Measurements from ENCODE around the gene TOX2.

TOX2 gene

DNA sequence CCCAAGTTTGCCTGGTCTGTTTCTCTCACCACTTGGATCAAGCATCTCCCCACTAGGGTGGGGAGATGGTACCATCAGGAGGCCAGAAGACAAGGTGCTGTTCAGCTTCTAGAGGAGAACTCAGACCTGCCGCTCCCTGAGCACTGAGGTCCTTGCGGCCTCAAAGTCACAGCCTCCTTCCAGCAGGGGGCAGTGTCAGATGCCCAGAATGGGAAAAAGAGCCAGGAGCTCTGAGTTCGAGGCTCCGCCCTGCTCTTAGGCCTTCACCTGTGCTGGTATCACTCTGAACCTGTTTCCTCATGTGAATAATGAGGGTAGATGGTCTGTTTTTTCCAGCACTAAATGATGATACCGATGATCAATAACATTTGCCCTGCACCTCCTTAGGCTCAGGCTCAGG is 68.7 kb downstream of the TOX2 start:
- Histone ChIP-seq H3K27me3 (replicated peaks; ENCODE audit: control insufficient read depth, insufficient read depth, low read length) (no peaks in the 10 kb centered on the region), H3K4me3 (ENCODE audit: low read length) (no peak overlapping the region), H3K9ac (ENCODE audit: low read length) (no peak overlapping the region), H3K4me1 (ENCODE audit: control insufficient read depth, insufficient read depth, low read length) (no peaks in the 10 kb centered on the region), H3K9me3 (ENCODE audit: control insufficient read depth, low read length) (no peaks in the 10 kb centered on the region), H3K36me3 (ENCODE audit: control insufficient read depth, insufficient read depth, low read length, severe bottlenecking) (no peaks in the 10 kb centered on the region)
- no peak for DNase-seq (ENCODE audit: low read depth)

GRCh38 chr20:43983904-43984361 is 69.3 kb downstream of the TOX2 start:
- Histone ChIP-seq H3K4me1 (ENCODE audit: control insufficient read depth, insufficient read depth, low read length) (no peaks in the 10 kb centered on the region), H3K9me3 (ENCODE audit: control insufficient read depth, low read length) (no peaks in the 10 kb centered on the region), H3K4me3 (ENCODE audit: low read length) (no peak overlapping the region), H3K36me3 (ENCODE audit: control insufficient read depth, insufficient read depth, low read length, severe bottlenecking) (no peaks in the 10 kb centered on the region), H3K9ac (ENCODE audit: low read length) (no peak overlapping the region), H3K27me3 (replicated peaks; ENCODE audit: control insufficient read depth, insufficient read depth, low read length) (no peaks in the 10 kb centered on the region)
- DNase-seq (ENCODE audit: low read depth): no peak

GRCh38 chr20:43984587-43984986 is 69.9 kb downstream of the TOX2 start:
- no peaks in the 10 kb centered on the region for H3K4me1 ChIP-seq (ENCODE audit: control insufficient read depth, insufficient read depth, low read length)
- no peaks in the 10 kb centered on the region for H3K27me3 ChIP-seq (replicated peaks; ENCODE audit: control insufficient read depth, insufficient read depth, low read length)
- no peak overlapping the region for H3K4me3 ChIP-seq (ENCODE audit: low read length)
- peaks cover under 1% of the 10 kb centered on the region for H3K9me3 ChIP-seq (ENCODE audit: control insufficient read depth, low read length)
- H3K36me3 ChIP-seq (ENCODE audit: control insufficient read depth, insufficient read depth, low read length, severe bottlenecking): no peaks in the 10 kb centered on the region
- no peak overlapping the region for H3K9ac ChIP-seq (ENCODE audit: low read length)
- no peak for DNase-seq (ENCODE audit: low read depth)

DNA sequence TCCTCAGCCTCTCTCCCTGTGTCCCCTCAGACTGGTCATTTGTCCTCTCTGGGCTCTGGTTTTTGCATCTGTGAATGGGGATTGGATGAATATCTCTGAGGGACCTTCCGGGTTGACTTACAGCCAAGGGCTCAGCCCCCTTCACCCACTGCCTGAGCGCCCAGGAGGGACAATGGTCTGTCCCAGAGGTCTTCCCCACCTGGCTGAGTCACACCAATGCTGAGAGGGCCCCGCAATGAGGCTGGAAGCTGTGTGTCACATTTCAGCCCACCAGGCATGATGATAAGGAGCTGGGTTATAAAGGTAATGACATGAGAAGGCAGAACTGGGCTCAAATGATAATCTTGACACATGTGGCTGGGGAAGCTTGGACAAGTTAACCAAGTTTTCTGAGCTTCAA is 70.5 kb downstream of the TOX2 start:
- no peak for DNase-seq (ENCODE audit: low read depth)
- no peak overlapping the region for H3K9ac ChIP-seq (ENCODE audit: low read length)
- no peak overlapping the region for H3K4me3 ChIP-seq (ENCODE audit: low read length)
- H3K27me3 ChIP-seq (replicated peaks; ENCODE audit: control insufficient read depth, insufficient read depth, low read length): no peaks in the 10 kb centered on the region
- H3K9me3 ChIP-seq (ENCODE audit: control insufficient read depth, low read length): peaks cover 4% of the 10 kb centered on the region
- no peaks in the 10 kb centered on the region for H3K4me1 ChIP-seq (ENCODE audit: control insufficient read depth, insufficient read depth, low read length)
- H3K36me3 ChIP-seq (ENCODE audit: control insufficient read depth, insufficient read depth, low read length, severe bottlenecking): no peaks in the 10 kb centered on the region

GRCh38 chr20:43985608-43986316 is 71.1 kb downstream of the TOX2 start:
- H3K9me3 ChIP-seq (ENCODE audit: control insufficient read depth, low read length): peaks cover 4% of the 10 kb centered on the region

GRCh38 chr20:43987018-43987417 is 72.4 kb downstream of the TOX2 start:
- Histone ChIP-seq H3K36me3 (ENCODE audit: control insufficient read depth, insufficient read depth, low read length, severe bottlenecking) (no peaks in the 10 kb centered on the region), H3K4me1 (ENCODE audit: control insufficient read depth, insufficient read depth, low read length) (no peaks in the 10 kb centered on the region), H3K9ac (ENCODE audit: low read length) (no peak overlapping the region), H3K4me3 (ENCODE audit: low read length) (no peak overlapping the region), H3K27me3 (replicated peaks; ENCODE audit: control insufficient read depth, insufficient read depth, low read length) (no peaks in the 10 kb centered on the region), H3K9me3 (ENCODE audit: control insufficient read depth, low read length) (peaks cover 4% of the 10 kb centered on the region)
- DNase-seq (ENCODE audit: low read depth): no peak

More at GRCh38 chr20:43985608-43986316, 71.1 kb downstream of the TOX2 start:
- Histone ChIP-seq H3K9ac (ENCODE audit: low read length) (no peak overlapping the region), H3K4me1 (ENCODE audit: control insufficient read depth, insufficient read depth, low read length) (no peaks in the 10 kb centered on the region), H3K4me3 (ENCODE audit: low read length) (no peak overlapping the region), H3K36me3 (ENCODE audit: control insufficient read depth, insufficient read depth, low read length, severe bottlenecking) (no peaks in the 10 kb centered on the region), H3K27me3 (replicated peaks; ENCODE audit: control insufficient read depth, insufficient read depth, low read length) (no peaks in the 10 kb centered on the region)
- DNase-seq (ENCODE audit: low read depth): no peak

DNA sequence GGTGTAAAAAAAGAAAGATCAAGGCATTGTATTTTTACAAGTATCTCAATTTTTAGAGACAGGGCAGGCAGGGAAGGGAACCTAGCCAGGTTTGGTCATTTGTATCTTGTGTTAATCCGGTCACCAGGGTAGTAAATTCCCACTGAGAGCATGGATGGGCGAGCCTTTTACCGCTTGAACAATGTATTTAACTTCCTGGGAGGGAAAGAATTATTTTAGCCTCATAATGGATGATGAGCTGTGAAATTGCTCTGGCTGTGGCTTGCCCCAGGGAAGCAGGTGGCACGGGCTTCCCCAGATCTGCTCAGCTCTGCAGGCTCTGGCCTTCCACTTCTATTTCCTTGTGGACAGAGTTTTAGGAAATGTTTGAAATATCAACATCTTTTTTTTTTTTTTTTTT is 72.9 kb downstream of the TOX2 start:
- no peaks in the 10 kb centered on the region for H3K36me3 ChIP-seq (ENCODE audit: control insufficient read depth, insufficient read depth, low read length, severe bottlenecking)
- H3K4me1 ChIP-seq (ENCODE audit: control insufficient read depth, insufficient read depth, low read length): no peaks in the 10 kb centered on the region
- H3K9ac ChIP-seq (ENCODE audit: low read length): no peak overlapping the region
- H3K9me3 ChIP-seq (ENCODE audit: control insufficient read depth, low read length): peaks cover 4% of the 10 kb centered on the region
- H3K27me3 ChIP-seq (replicated peaks; ENCODE audit: control insufficient read depth, insufficient read depth, low read length): no peaks in the 10 kb centered on the region
- no peak overlapping the region for H3K4me3 ChIP-seq (ENCODE audit: low read length)
- no peak for DNase-seq (ENCODE audit: low read depth)

DNA sequence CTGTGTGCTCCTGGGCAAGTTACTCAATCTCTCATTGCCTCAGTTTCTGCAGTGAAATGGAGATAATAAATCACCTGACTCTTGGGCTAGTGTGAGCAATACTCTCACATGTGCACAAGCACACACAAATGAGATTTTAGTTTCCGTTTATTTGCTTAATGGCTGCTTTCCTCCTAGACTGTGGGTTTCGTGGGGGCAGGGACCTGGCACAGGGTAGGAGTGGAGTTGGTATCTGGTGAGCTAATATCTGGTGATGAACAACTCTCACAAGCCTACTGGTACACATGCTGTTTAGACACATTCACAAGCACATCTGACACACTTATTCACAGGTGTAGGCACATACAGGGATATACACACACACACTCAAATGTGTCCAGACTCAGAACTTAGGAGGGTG is 73.8 kb downstream of the TOX2 start:
- Histone ChIP-seq H3K4me3 (ENCODE audit: low read length) (no peak overlapping the region), H3K27me3 (replicated peaks; ENCODE audit: control insufficient read depth, insufficient read depth, low read length) (peaks cover 3% of the 10 kb centered on the region), H3K36me3 (ENCODE audit: control insufficient read depth, insufficient read depth, low read length, severe bottlenecking) (no peaks in the 10 kb centered on the region), H3K9me3 (ENCODE audit: control insufficient read depth, low read length) (peaks cover 4% of the 10 kb centered on the region), H3K9ac (ENCODE audit: low read length) (no peak overlapping the region), H3K4me1 (ENCODE audit: control insufficient read depth, insufficient read depth, low read length) (no peaks in the 10 kb centered on the region)
- DNase-seq (ENCODE audit: low read depth): no peak

- H3K4me3 ChIP-seq (ENCODE audit: low read length): no peak overlapping the region
- peaks cover 3% of the 10 kb centered on the region for H3K27me3 ChIP-seq (replicated peaks; ENCODE audit: control insufficient read depth, insufficient read depth, low read length)
- H3K4me1 ChIP-seq (ENCODE audit: control insufficient read depth, insufficient read depth, low read length): no peaks in the 10 kb centered on the region
Observed at GRCh38 chr20:43988867-43989266, 74.2 kb downstream of the TOX2 start.

GRCh38 chr20:43991261-43991660 is 76.6 kb downstream of the TOX2 start:
- DNase-seq (ENCODE audit: low read depth): no peak
- peaks cover 3% of the 10 kb centered on the region for H3K27me3 ChIP-seq (replicated peaks; ENCODE audit: control insufficient read depth, insufficient read depth, low read length)
- H3K36me3 ChIP-seq (ENCODE audit: control insufficient read depth, insufficient read depth, low read length, severe bottlenecking): no peaks in the 10 kb centered on the region
- peaks cover 4% of the 10 kb centered on the region for H3K9me3 ChIP-seq (ENCODE audit: control insufficient read depth, low read length)
- no peak overlapping the region for H3K9ac ChIP-seq (ENCODE audit: low read length)
- H3K4me3 ChIP-seq (ENCODE audit: low read length): no peak overlapping the region
- no peaks in the 10 kb centered on the region for H3K4me1 ChIP-seq (ENCODE audit: control insufficient read depth, insufficient read depth, low read length)

More at GRCh38 chr20:43988867-43989266, 74.2 kb downstream of the TOX2 start:
- DNase-seq (ENCODE audit: low read depth): peak; percentile 8
- H3K36me3 ChIP-seq (ENCODE audit: control insufficient read depth, insufficient read depth, low read length, severe bottlenecking): no peaks in the 10 kb centered on the region
- no peak overlapping the region for H3K9ac ChIP-seq (ENCODE audit: low read length)
- peaks cover 4% of the 10 kb centered on the region for H3K9me3 ChIP-seq (ENCODE audit: control insufficient read depth, low read length)

DNA sequence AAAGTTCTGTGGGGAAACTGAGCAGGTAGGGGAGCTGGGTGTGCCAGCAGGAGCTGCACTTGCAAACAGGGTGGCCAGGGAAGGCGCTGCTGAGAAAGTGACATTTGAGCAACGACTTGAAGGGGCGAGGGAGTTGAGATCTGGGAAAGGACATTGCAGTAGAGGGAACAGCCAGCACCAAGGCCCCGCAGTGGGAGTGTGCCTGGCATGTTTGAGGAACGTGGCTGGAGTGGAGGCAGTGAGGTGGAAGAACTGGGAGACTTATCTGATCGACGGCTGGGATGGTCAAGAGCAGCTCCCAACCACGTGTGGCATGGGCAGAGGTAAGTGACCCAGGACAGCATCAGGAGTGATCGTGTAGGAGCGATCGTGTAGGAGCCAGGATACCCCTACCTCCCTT is 77.3 kb downstream of the TOX2 start:
- Histone ChIP-seq H3K4me3 (ENCODE audit: low read length) (no peak overlapping the region), H3K9me3 (ENCODE audit: control insufficient read depth, low read length) (peaks cover 4% of the 10 kb centered on the region), H3K27me3 (replicated peaks; ENCODE audit: control insufficient read depth, insufficient read depth, low read length) (peaks cover 3% of the 10 kb centered on the region), H3K36me3 (ENCODE audit: control insufficient read depth, insufficient read depth, low read length, severe bottlenecking) (no peaks in the 10 kb centered on the region), H3K4me1 (ENCODE audit: control insufficient read depth, insufficient read depth, low read length) (no peaks in the 10 kb centered on the region), H3K9ac (ENCODE audit: low read length) (no peak overlapping the region)
- no peak for DNase-seq (ENCODE audit: low read depth)

- DNase-seq (ENCODE audit: low read depth): no peak
- Histone ChIP-seq H3K36me3 (ENCODE audit: control insufficient read depth, insufficient read depth, low read length, severe bottlenecking) (no peaks in the 10 kb centered on the region), H3K4me1 (ENCODE audit: control insufficient read depth, insufficient read depth, low read length) (no peaks in the 10 kb centered on the region), H3K27me3 (replicated peaks; ENCODE audit: control insufficient read depth, insufficient read depth, low read length) (peaks cover 3% of the 10 kb centered on the region), H3K9me3 (ENCODE audit: control insufficient read depth, low read length) (peaks cover 4% of the 10 kb centered on the region), H3K9ac (ENCODE audit: low read length) (no peak overlapping the region), H3K4me3 (ENCODE audit: low read length) (no peak overlapping the region)
Observed at GRCh38 chr20:43992885-43993284, 78.2 kb downstream of the TOX2 start.
